Activated CD8-positive, alpha-beta memory T cell treated with anti-CD3 and anti-CD28 coated beads, Interleukin-2, amount 50 U/mL, for 1 hour (primary cell): ENCODE data around the gene MAP1S.
A peak's percentile ranks its signal among the peaks of the same experiment; 100 is the strongest.

ENCODE experiments used
- DNase-seq: peaks from one replicate; pipeline ENCODE4 v3.0.0-alpha.2; 2020; ENCODE audit errors: extremely low read depth

Gene MAP1S

GRCh38 chr19:17695198-17695597 lies 24.1 kb upstream of the MAP1S start:
- no peak for DNase-seq

DNA sequence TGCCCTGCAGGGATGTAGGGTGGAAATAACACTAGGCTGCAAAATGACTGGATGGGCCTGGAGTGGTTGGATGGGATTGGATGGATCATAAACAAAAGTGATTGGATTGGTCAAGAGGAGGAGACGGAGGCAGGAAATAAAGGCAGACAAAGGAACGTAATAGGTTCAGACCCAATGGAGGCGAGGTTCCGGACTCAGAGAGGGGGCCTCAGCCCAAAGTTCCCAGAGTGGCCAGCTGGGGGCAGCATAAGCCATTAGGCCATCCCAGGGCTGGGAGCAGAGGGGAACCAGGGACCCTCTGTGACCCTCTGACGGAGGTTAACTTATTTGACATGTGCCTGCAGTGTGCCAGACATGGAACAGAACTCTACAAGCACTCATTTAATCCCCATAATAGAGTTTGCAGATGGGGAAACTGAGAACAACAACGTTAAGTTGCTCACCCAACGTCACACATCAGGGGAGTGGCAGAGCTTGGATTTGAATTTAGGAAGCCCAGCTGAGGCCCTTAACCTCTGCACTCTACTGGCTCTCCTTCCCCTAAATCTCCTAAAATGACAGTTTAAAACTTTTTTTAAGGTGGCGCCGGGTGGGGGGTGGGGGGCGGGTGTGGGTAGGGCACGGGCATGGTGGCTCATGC lies 15.3 kb upstream of the MAP1S start:
- DNase-seq: peak; percentile 47

DNA sequence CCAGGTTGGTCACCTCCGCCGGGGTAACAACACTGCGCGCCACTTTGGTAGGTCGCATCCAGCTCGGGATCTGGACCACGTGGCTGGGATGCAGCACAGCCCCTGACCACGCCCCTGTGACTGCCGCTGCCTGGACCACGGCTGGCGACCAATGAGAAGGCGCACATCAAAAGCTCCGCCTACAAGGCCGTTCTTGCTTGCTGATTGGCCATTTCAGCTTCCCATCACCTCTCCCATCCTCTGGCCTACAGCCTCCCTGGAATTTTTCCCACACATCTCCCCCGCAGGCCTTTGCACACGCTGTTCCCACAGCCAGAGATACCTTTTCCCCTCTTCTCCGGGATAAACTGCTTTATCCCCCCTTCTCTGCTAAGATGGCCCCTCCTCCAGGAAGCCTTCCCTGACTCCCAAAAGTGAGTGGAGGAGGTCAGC lies 12.5 kb upstream of the MAP1S start:
- DNase-seq: no peak

- DNase-seq: no peak
Observed at GRCh38 chr19:17711851-17712250, 7.4 kb upstream of the MAP1S start.

DNA sequence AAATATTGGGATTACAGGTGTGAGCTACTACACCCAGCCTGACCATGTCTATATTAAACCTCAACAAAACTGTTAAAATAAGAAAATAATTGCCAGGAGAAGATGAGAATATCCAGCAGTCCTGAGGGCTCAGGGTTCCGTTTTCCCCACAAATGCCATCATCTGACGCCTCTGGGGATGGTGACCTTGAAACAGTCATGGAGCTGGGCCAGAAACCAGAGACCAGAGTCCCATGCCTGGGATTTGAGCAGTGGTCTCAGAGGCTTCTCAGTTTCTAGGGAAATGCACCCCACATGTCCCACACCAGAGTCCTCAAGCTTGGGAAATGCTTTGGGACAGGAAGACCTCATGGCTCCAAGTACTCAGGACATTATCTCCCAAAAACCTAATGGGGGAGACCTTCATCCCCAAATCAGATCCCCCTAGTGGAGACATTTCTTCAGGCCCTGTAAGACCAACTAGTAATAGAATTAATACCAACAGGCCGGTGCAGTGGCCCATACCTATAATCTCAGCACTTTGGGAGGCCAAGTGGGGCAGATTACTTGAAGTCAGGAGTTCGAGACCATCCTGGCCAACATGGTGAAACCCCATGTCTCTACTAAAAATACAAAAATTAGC lies 2.9 kb upstream of the MAP1S start:
- no peak for DNase-seq

- DNase-seq: no peak
Observed at GRCh38 chr19:17718550-17718946, 732 bp upstream of the MAP1S start.

DNA sequence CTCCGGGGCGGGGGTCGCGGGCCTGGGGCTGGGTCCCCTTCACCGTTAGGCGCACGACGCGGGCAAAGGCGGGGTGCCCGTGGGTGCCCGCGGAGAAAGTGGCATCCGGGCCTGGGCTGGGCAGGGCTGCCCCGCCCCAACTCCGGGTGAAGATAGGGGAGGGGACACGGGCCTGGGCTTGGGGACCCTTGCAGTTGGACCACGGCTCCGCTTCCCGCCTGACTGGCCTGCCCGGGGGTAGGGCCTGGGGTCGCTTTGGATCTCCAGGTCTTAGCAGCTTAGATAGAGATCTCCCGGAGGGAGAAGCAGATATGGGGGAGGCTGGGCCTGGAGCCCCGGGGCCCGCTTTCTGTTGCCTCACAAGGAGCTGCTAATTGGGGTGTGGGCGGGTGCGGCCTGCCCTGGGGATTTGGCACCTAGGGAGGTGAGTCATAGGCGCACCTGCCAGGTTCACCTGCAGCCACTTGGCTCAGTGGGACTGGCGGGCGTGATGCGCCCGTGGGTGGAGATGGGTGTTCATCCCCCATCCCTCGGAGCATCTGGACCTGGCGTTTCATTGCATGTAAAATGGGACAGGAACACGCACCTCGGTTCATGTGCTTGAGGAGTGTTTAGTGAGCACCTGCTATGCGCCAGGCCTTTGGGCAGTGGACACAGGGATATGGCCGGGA lies 585 bp downstream of the MAP1S start:
- no peak for DNase-seq

DNA sequence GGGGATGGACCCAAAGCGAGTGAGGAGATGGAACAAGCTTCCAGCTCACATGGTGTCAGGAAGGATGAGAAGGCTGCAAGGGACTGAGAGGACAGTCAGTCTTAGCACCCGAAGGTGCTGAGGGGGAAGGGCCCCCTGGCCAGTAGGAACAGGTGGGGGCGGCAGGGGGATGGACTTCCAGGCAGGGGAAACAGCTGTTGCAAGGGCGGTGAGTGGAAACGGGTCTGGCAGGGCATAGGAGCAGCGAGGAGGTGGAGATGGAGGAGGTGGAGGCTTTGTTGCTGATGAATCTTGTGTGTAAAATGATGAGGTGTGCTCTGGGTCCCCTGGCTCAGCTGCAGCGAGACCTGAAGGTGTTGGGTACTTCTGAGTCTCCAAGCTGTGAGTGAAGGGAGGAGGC lies 1.2 kb downstream of the MAP1S start:
- DNase-seq: no peak

DNA sequence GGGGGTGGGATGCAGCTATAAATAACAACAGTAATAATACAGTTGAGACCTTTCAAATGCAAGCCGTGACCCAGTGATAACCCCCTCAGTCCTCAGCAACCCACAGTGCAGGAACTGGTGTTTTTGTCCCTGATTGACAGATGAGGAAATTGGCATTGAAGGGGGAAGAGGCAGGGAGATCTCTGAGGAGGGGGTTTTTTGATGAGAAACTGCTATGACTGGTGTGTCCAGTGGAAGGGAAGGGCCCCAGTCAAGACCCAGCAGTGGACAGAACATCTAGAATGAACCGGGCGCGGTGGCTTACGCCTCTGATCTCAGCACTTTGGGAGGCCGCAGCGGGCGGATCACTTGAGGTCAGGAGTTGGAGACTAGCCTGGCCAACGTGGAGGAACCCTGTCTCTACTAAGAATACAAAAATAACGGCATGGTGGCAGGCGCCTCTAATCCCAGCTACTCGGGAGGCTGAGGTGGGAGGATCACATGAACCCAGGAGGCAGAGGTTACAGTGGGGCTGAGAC lies 1.9 kb downstream of the MAP1S start:
- no peak for DNase-seq

DNA sequence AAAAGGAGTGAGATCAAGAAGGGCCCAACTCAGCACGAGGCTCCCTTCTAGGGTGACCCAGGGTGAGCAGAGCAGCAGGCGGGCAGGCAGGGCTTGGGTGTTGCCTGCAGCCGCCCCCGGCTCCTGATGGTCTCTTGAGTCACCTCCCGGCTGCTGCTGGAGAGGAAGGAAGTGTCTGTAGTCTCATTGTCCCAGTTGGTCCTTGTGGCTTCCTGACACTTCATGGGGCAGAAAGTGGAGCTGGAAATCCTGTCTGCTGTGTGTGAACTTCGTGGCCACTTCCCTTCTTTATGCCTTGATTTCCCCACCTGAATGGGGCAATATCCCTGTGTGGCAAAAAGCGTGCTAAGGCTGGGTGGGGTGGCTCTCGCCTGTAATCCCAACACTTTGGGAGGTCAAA lies 2.5 kb downstream of the MAP1S start:
- no peak for DNase-seq

- DNase-seq: no peak
Observed at GRCh38 chr19:17722655-17723240, 3.5 kb downstream of the MAP1S start.

GRCh38 chr19:17724655-17725054 lies 5.4 kb downstream of the MAP1S start:
- DNase-seq: no peak

GRCh38 chr19:17725422-17726078 lies 6.3 kb downstream of the MAP1S start:
- no peak for DNase-seq

GRCh38 chr19:17726136-17726741 lies 7.0 kb downstream of the MAP1S start:
- DNase-seq: no peak

GRCh38 chr19:17726964-17727773 lies 7.9 kb downstream of the MAP1S start:
- no peak for DNase-seq

DNA sequence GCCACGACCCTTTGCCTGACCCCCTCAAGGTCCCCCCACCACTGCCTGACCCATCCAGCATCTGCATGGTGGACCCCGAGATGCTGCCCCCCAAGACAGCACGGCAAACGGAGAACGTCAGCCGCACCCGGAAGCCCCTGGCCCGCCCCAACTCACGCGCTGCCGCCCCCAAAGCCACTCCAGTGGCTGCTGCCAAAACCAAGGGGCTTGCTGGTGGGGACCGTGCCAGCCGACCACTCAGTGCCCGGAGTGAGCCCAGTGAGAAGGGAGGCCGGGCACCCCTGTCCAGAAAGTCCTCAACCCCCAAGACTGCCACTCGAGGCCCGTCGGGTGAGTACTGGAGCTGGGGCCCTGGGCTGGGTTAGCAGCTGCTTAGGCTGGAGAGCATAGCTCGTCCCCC lies 8.6 kb downstream of the MAP1S start:
- no peak for DNase-seq

GRCh38 chr19:17733127-17733526 lies 13.8 kb downstream of the MAP1S start:
- DNase-seq: no peak

DNA sequence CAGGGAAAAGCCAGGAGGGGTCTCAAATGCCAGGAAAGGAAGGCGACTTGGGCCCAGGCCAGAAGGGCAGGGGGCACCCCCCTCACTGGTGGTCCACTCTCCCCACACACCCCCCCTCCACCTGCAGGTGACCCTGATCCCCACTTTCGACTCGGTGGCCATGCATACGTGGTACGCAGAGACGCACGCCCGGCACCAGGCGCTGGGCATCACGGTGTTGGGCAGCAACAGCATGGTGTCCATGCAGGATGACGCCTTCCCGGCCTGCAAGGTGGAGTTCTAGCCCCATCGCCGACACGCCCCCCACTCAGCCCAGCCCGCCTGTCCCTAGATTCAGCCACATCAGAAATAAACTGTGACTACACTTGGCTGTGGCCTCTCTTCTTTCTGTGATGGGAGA lies 14.9 kb downstream of the MAP1S start:
- DNase-seq: no peak

GRCh38 chr19:17735410-17735809 lies 16.1 kb downstream of the MAP1S start:
- no peak for DNase-seq

GRCh38 chr19:17737690-17738153 lies 18.4 kb downstream of the MAP1S start:
- no peak for DNase-seq
